Caco-2 (cell line): ENCODE data around the gene ENDOG. TPM values are rescaled to one million over a fixed set of nuclear protein-coding genes. Genes with fewer than 3 reads are reported as not detected.

Source experiments
- BruUV-seq: library from RNA; stranded (reverse); fragments of 400-500 nt; replicated peaks from 2 replicates; lab custom pipeline; 2021; lab: Mats Ljungman, UMichigan
- CTCF ChIA-PET: fragments of 300-600 bp; sonication (Branson Sonifier 250); formaldehyde crosslinking; loops from one replicate; lab custom pipeline; 2022; ENCODE audit warnings: antibody characterized with exemption; lab: Charles Lee
- POLR2A ChIA-PET: fragments of 300-600 bp; sonication (Branson Sonifier 250); formaldehyde crosslinking; loops from one replicate; lab custom pipeline; 2022; ENCODE audit warnings: antibody characterized with exemption; lab: Charles Lee
- DNase-seq, 2 experiments: peaks; one replicate each; pipeline versions ENCODE4 v3.0.0 to v3.0.0-alpha.2; 2020 to 2022
- H3K27me3 ChIP-seq: replicated peaks from 2 replicates; pipeline ENCODE4 v1.6.0; 2011; ENCODE audit warnings: low read length; ENCODE audit not compliant: control insufficient read depth, insufficient read depth
- H3K36me3 ChIP-seq: 2 replicates; pipeline ENCODE4 v1.5.1; 2011; ENCODE audit warnings: low read length; ENCODE audit not compliant: control insufficient read depth, insufficient read depth
- H3K4me1 ChIP-seq: fragments of 250-450 bp; sonication (Bioruptor Pico); 2 replicates; pipeline ENCODE4 v1.5.1; 2020; ENCODE audit warnings: mild to moderate bottlenecking
- H3K4me3 ChIP-seq: 2 replicates; pipeline ENCODE4 v1.5.1; 2011; ENCODE audit warnings: low read depth, mild to moderate bottlenecking, control low read depth, low read length
- H3K9me3 ChIP-seq: fragments of 250-450 bp; sonication (Bioruptor Pico); 2 replicates; pipeline ENCODE4 v1.5.1; 2020; ENCODE audit warnings: mild to moderate bottlenecking, moderate library complexity
- H3K27ac Mint-ChIP-seq: one replicate; pipeline ENCODE4 v1.8.0; 2022; ENCODE audit warnings: mixed read lengths; ENCODE audit not compliant: unreplicated experiment
- H3K27me3 Mint-ChIP-seq: one replicate; pipeline ENCODE4 v1.8.0; 2022; ENCODE audit warnings: mixed read lengths; ENCODE audit not compliant: insufficient read depth, unreplicated experiment
- H3K36me3 Mint-ChIP-seq: one replicate; pipeline ENCODE4 v1.8.0; 2022; ENCODE audit warnings: mild to moderate bottlenecking, mixed read lengths; ENCODE audit not compliant: insufficient read depth, unreplicated experiment
- H3K4me1 Mint-ChIP-seq: one replicate; pipeline ENCODE4 v1.8.0; 2022; ENCODE audit warnings: low read depth, mixed read lengths; ENCODE audit not compliant: unreplicated experiment
- H3K4me3 Mint-ChIP-seq: one replicate; pipeline ENCODE4 v1.8.0; 2022; ENCODE audit warnings: mild to moderate bottlenecking, moderate library complexity, mixed read lengths; ENCODE audit not compliant: unreplicated experiment
- H3K9me3 Mint-ChIP-seq: one replicate; pipeline ENCODE4 v1.8.0; 2022; ENCODE audit warnings: mixed read lengths; ENCODE audit not compliant: unreplicated experiment
- intact Hi-C: fragments of 100-400 bp; cut with micrococcal nuclease; formaldehyde crosslinking; loops from one replicate; pipeline ENCODE4 v1.10.0; 2022; ENCODE audit not compliant: unreplicated experiment
- total RNA-seq: library from RNA; stranded (reverse); gene quantifications from 2 replicates; pipeline ENCODE4 v1.2.3, GENCODE V29; 2022
- TF ChIP-seq, protein P1 (sequence below), 2 experiments: fragments of 200-600 bp in 1 of 2; IDR thresholded peaks; 1 replicate in 1 of 2; 2 replicates in 1 of 2; pipeline versions ENCODE4 v1.5.1 to v1.8.0; 2011 to 2022; ENCODE audit warnings: antibody characterized with exemption in 1 of 2, control low read depth in 1 of 2, inconsistent platforms in 1 of 2, low read depth in 1 of 2, low read length in 1 of 2, mild to moderate bottlenecking in 1 of 2, moderate library complexity in 1 of 2; ENCODE audit not compliant: insufficient read depth in 1 of 2, severe bottlenecking in 1 of 2, unreplicated experiment in 1 of 2

The ENDOG gene
- total RNA-seq, 1 experiment from 2014 or later, result 30.0 TPM

DNA sequence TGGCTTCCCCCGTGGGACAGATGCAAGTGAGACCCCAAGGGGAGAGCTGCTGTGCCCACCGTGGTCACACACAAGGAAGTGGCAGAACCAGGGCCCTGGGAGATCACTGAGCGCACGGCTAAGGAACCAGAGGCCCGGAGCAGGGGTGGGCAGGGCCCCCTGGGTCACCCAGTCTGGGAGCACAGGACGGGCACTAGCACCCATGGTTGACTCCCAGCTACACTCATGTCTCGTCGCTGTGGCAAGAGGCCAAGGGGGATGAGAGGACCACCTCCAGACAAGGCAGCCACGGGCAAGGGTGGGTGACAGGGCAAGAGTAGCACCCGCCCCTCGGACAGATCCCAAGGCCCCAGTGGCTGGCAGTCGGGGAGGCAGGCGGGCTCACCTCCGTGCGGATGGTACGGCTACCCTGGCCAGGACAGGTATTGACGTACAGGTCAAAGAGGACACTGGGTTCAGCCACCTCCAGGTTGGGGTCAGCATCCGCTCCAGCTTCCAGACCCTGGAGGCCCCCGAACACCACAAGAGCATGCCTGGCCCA is 5.1 kb downstream of the ENDOG start:
- intact Hi-C loops, result no loop called here
- Mint-ChIP-seq H3K36me3 (peaks cover 90% of the 10 kb centered on the region), H3K4me1 (peaks cover 17% of the 10 kb centered on the region), H3K27ac (no peak overlapping the region), H3K4me3 (no peak overlapping the region), H3K27me3 (no peaks in the 10 kb centered on the region), H3K9me3 (no peaks in the 10 kb centered on the region)
- TF ChIP-seq, protein P1, sequence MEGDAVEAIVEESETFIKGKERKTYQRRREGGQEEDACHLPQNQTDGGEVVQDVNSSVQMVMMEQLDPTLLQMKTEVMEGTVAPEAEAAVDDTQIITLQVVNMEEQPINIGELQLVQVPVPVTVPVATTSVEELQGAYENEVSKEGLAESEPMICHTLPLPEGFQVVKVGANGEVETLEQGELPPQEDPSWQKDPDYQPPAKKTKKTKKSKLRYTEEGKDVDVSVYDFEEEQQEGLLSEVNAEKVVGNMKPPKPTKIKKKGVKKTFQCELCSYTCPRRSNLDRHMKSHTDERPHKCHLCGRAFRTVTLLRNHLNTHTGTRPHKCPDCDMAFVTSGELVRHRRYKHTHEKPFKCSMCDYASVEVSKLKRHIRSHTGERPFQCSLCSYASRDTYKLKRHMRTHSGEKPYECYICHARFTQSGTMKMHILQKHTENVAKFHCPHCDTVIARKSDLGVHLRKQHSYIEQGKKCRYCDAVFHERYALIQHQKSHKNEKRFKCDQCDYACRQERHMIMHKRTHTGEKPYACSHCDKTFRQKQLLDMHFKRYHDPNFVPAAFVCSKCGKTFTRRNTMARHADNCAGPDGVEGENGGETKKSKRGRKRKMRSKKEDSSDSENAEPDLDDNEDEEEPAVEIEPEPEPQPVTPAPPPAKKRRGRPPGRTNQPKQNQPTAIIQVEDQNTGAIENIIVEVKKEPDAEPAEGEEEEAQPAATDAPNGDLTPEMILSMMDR (IDR thresholded peaks at IDR 0.05; ENCODE audit: insufficient read depth in 1 of 2, low read depth in 1 of 2, low read length in 1 of 2, severe bottlenecking in 1 of 2, unreplicated experiment in 1 of 2), result no peak
- no TSS peak for BruUV-seq
- ChIA-PET POLR2A (no interaction called here), CTCF (no interaction called here)
- no peak overlapping the region for H3K4me3 ChIP-seq
- H3K27me3 ChIP-seq, result no peaks in the 10 kb centered on the region
- no peak for DNase-seq
- no peaks in the 10 kb centered on the region; the same call in 1 of the 2 replicates for H3K4me1 ChIP-seq
- no peaks in the 10 kb centered on the region for H3K9me3 ChIP-seq
- peaks cover 6% of the 10 kb centered on the region for H3K36me3 ChIP-seq

- no peak overlapping the region for H3K27ac Mint-ChIP-seq
- no peak for DNase-seq
- H3K36me3 Mint-ChIP-seq, result peaks cover 94% of the 10 kb centered on the region
- H3K27me3 Mint-ChIP-seq, result no peaks in the 10 kb centered on the region
- H3K4me3 ChIP-seq, result no peak overlapping the region
- no peaks in the 10 kb centered on the region; the same call in 1 of the 2 replicates for H3K4me1 ChIP-seq
- peaks cover 7% of the 10 kb centered on the region for H3K36me3 ChIP-seq
- H3K27me3 ChIP-seq, result no peaks in the 10 kb centered on the region
- no peaks in the 10 kb centered on the region for H3K9me3 ChIP-seq
- peaks cover 22% of the 10 kb centered on the region for H3K4me1 Mint-ChIP-seq
- H3K4me3 Mint-ChIP-seq, result no peak overlapping the region
- intact Hi-C loops, result no loop called here
- no peaks in the 10 kb centered on the region for H3K9me3 Mint-ChIP-seq
- POLR2A ChIA-PET, result no interaction called here
- CTCF ChIA-PET, result no interaction called here
- TF ChIP-seq, protein P1 (IDR thresholded peaks at IDR 0.05; ENCODE audit: insufficient read depth in 1 of 2, low read depth in 1 of 2, low read length in 1 of 2, severe bottlenecking in 1 of 2, unreplicated experiment in 1 of 2), result no peak
- no TSS peak for BruUV-seq
These were observed 5.7 kb downstream of the ENDOG start for GRCh38 chr9:128823903-128824406.

- Mint-ChIP-seq H3K4me1 (peaks cover 25% of the 10 kb centered on the region), H3K27me3 (no peaks in the 10 kb centered on the region), H3K9me3 (no peaks in the 10 kb centered on the region), H3K36me3 (peaks cover 94% of the 10 kb centered on the region), H3K4me3 (no peak overlapping the region), H3K27ac (no peak overlapping the region)
- Histone ChIP-seq H3K36me3 (peaks cover 7% of the 10 kb centered on the region), H3K27me3 (no peaks in the 10 kb centered on the region), H3K4me3 (no peak overlapping the region), H3K9me3 (no peaks in the 10 kb centered on the region), H3K4me1 (no peaks in the 10 kb centered on the region; the same call in 1 of the 2 replicates)
- DNase-seq, result no peak
- TF ChIP-seq, protein P1 (IDR thresholded peaks at IDR 0.05; ENCODE audit: insufficient read depth in 1 of 2, low read depth in 1 of 2, low read length in 1 of 2, severe bottlenecking in 1 of 2, unreplicated experiment in 1 of 2), result no peak
- BruUV-seq, result no TSS peak
- ChIA-PET POLR2A (no interaction called here), CTCF (no interaction called here)
- intact Hi-C loops, result no loop called here
These were observed 6.6 kb downstream of the ENDOG start for GRCh38 chr9:128824911-128825310.
